Measurements from ENCODE around the gene LMNTD2. TPM values are rescaled to one million over a fixed set of nuclear protein-coding genes. Genes with fewer than 3 reads are reported as not detected.

The LMNTD2 gene, protein sequence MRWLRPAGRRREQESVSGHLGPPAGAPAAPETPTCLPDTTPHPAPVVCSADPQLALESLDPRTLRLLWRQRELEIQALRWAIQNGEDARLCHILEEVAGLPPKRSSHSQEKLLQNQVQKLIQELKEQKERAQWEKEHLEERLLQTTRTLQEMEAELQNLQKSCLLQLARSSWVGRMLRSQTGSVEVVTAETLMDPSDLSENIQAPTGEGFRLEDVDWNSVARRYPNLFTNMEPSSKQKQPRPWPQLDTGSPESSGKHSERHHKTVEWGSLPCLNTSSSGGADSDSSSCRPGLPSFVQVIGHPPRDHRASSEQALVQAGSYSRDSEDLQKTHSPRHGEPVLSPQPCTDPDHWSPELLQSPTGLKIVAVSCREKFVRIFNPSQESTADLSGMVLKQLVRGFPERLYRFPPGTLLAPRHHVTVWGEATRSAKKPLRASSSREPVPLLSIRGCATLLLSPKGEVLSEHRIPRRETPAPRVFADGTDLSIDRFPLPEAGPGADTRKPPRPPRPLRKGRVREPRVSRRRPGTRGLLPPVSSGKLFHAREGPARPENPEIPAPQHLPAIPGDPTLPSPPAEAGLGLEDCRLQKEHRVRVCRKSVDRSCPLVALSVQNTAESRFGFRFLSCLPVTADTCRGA
- 1.1 and 2.5 TPM in 2 replicates for total RNA-seq (ENCODE audit: low replicate concordance)

DNA sequence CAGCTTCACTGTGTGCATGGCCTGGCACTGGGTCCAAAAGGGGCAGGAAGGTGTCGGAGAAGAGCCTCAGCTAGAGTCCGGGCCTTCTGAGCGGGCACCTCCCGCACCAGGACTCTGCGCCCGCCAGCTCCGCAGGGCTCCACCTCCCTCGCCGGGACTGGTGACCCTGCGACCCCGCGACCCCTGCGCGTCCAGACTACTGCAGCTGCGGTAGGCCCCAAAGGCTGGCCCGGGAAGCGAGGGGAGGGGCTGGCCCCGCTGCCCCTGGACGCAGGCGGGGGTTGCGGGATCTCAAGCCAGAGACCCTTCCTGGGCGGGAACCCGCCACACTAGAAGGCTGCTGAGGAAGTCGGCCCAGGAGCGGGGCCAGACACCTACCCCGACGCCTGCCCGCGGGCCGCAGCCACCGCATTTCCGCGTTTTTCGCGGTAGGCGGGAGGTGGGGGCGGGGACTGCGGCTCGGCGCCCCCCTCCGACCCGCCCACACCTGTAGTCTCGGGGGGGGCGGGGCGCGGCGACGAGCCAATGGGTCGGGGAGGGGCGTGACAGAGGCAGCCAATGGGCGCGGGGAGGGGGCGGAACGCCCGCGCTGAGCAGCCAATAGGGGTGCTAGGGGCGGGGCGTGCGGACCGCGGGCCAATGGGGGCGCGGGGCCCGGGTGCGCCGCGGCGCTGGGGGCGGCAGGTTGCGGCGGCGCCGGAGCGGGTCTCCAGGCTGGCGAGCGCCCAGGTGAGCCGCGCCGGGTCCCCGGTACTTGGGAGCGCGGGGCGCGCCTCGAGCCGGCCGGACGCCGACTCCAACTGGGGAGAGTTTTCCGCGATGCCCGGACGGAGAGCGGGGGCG lies at the start of gene LMNTD2, which contains the start of gene RASSF7:
Gene LMNTD2, minus strand, starts transcription at position 434 of the 843 bp plus-strand sequence. Its CDS starts 22 bp downstream, at position 412.
Gene RASSF7, plus strand, starts transcription at position 666 of the 843 bp plus-strand sequence. CDS start 799 bp downstream, outside the sequence.
- H3K9ac ChIP-seq, result no peak within 1 kb of the TSS
- TF ChIP-seq, protein P1, sequence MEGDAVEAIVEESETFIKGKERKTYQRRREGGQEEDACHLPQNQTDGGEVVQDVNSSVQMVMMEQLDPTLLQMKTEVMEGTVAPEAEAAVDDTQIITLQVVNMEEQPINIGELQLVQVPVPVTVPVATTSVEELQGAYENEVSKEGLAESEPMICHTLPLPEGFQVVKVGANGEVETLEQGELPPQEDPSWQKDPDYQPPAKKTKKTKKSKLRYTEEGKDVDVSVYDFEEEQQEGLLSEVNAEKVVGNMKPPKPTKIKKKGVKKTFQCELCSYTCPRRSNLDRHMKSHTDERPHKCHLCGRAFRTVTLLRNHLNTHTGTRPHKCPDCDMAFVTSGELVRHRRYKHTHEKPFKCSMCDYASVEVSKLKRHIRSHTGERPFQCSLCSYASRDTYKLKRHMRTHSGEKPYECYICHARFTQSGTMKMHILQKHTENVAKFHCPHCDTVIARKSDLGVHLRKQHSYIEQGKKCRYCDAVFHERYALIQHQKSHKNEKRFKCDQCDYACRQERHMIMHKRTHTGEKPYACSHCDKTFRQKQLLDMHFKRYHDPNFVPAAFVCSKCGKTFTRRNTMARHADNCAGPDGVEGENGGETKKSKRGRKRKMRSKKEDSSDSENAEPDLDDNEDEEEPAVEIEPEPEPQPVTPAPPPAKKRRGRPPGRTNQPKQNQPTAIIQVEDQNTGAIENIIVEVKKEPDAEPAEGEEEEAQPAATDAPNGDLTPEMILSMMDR (IDR thresholded peaks at IDR 0.05), result no peak
- TF ChIP-seq EZH2phosphoT487 (IDR thresholded peaks at IDR 0.05) (no peak), EZH2 (IDR thresholded peaks at IDR 0.05) (no peak)
- H3K79me2 ChIP-seq (ENCODE audit: low read depth), result peaks cover 11% of the 10 kb centered on the region
- no peak within 1 kb of the TSS for H3K27ac ChIP-seq
- H3K36me3 ChIP-seq, result no peaks in the 10 kb centered on the region
- peaks cover 39% of the 10 kb centered on the region for H3K27me3 ChIP-seq
- Mint-ChIP-seq H3K27me3 (ENCODE audit: insufficient read depth, low read depth) (peaks cover 23% of the 10 kb centered on the region), H3K4me1 (peaks cover 7% of the 10 kb centered on the region), H3K36me3 (no peaks in the 10 kb centered on the region), H3K9me3 (peaks cover 2% of the 10 kb centered on the region), H3K27ac (no peak within 1 kb of the TSS), H3K4me3 (peak within 1 kb of the TSS; percentile 87)
- H3K4me1 ChIP-seq, result peaks cover 10% of the 10 kb centered on the region
- peak within 1 kb of the TSS; percentile 73 for H2AFZ ChIP-seq (replicated peaks)
- H3K4me2 ChIP-seq, result peak within 1 kb of the TSS; percentile 99
- H4K20me1 ChIP-seq (ENCODE audit: low read depth), result peaks cover 41% of the 10 kb centered on the region
- H3K9me3 ChIP-seq (ENCODE audit: low read depth), result no peaks in the 10 kb centered on the region
- H3K4me3 ChIP-seq, result peak within 1 kb of the TSS; percentile 100
- peak; percentile 98 for DNase-seq (ENCODE audit: low spot score)
- H3F3A ChIP-seq (ENCODE audit: low read depth), result peaks cover 33% of the 10 kb centered on the region

DNA sequence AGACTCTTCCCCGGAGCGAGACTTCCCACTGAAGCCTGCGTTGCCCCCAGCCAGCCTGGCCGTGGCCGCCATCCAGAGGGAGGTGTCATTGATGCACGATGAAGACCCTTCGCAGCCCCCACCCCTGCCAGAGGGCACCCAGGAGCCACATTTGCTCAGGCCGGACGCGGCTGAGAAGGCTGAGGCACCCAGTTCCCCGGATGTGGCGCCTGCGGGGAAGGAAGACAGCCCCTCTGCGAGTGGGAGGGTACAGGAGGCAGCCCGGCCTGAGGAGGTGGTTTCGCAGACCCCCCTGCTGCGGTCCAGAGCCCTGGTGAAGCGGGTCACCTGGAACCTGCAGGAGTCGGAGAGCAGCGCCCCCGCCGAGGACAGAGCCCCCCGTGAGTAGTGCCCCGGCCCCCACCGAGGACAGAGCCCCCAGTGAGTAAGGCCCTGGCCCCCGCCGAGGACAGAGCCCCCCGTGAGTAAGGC lies 48.8 kb upstream of the LMNTD2 start:
- Histone ChIP-seq H3K27ac (no peak overlapping the region), H3K36me3 (no peaks in the 10 kb centered on the region), H3K9me3 (ENCODE audit: low read depth) (no peaks in the 10 kb centered on the region), H3K4me3 (no peak overlapping the region), H3K9ac (no peak overlapping the region), H3F3A (ENCODE audit: low read depth) (peaks cover 22% of the 10 kb centered on the region), H3K27me3 (no peaks in the 10 kb centered on the region), H4K20me1 (ENCODE audit: low read depth) (peaks cover 46% of the 10 kb centered on the region), H3K79me2 (ENCODE audit: low read depth) (no peaks in the 10 kb centered on the region), H2AFZ (replicated peaks) (no peak overlapping the region), H3K4me2 (no peak overlapping the region), H3K4me1 (no peaks in the 10 kb centered on the region)
- Mint-ChIP-seq H3K9me3 (no peaks in the 10 kb centered on the region), H3K4me1 (no peaks in the 10 kb centered on the region), H3K36me3 (peaks cover 13% of the 10 kb centered on the region), H3K27me3 (ENCODE audit: insufficient read depth, low read depth) (peaks cover 13% of the 10 kb centered on the region), H3K27ac (peak overlapping the region; percentile 46), H3K4me3 (no peak overlapping the region)
- TF ChIP-seq EZH2 (IDR thresholded peaks at IDR 0.05) (no peak), EZH2phosphoT487 (IDR thresholded peaks at IDR 0.05) (no peak)
- TF ChIP-seq, protein P1 (IDR thresholded peaks at IDR 0.05), result no peak
- DNase-seq (ENCODE audit: low spot score), result no peak

DNA sequence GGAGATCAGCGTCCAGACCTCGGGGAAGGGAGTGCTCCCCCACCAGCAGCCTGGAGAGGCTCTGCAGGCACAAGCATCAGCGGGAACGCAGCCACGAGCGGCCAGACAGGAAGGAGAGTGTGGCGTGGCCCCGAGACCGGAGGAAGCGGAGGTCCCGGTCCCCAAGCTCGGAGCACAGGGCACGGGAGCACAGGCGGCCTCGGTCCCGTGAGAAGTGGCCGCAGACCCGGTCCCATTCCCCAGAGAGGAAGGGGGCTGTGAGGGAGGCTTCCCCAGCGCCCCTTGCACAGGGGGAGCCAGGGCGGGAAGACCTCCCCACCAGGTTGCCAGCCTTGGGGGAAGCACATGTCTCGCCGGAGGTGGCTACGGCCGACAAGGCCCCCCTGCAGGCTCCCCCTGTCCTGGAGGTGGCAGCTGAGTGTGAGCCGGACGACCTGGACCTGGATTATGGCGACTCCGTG lies 48.3 kb upstream of the LMNTD2 start:
- no peak overlapping the region for H3K4me3 ChIP-seq

More for the DNA sequence above, 48.3 kb upstream of the LMNTD2 start:
- peaks cover 40% of the 10 kb centered on the region for H4K20me1 ChIP-seq (ENCODE audit: low read depth)
- TF ChIP-seq, protein P1 (IDR thresholded peaks at IDR 0.05), result no peak
- TF ChIP-seq EZH2phosphoT487 (IDR thresholded peaks at IDR 0.05), result no peak
- TF ChIP-seq EZH2 (IDR thresholded peaks at IDR 0.05), result no peak
- Mint-ChIP-seq H3K27me3 (ENCODE audit: insufficient read depth, low read depth) (peaks cover 13% of the 10 kb centered on the region), H3K4me3 (no peak overlapping the region), H3K9me3 (no peaks in the 10 kb centered on the region), H3K36me3 (peaks cover 16% of the 10 kb centered on the region), H3K4me1 (no peaks in the 10 kb centered on the region), H3K27ac (no peak overlapping the region)
- no peaks in the 10 kb centered on the region for H3K9me3 ChIP-seq (ENCODE audit: low read depth)
- H3K27ac ChIP-seq, result no peak overlapping the region
- no peak overlapping the region for H2AFZ ChIP-seq (replicated peaks)
- no peaks in the 10 kb centered on the region for H3K4me1 ChIP-seq
- no peak for DNase-seq (ENCODE audit: low spot score)
- H3K27me3 ChIP-seq, result no peaks in the 10 kb centered on the region
- H3F3A ChIP-seq (ENCODE audit: low read depth), result peaks cover 17% of the 10 kb centered on the region
- no peaks in the 10 kb centered on the region for H3K36me3 ChIP-seq
- no peaks in the 10 kb centered on the region for H3K79me2 ChIP-seq (ENCODE audit: low read depth)
- no peak overlapping the region for H3K9ac ChIP-seq
- H3K4me2 ChIP-seq, result no peak overlapping the region

Measured in neural progenitor cell (in vitro differentiated cells).